Kidney epithelial cell (primary cell): ENCODE data around the gene NELFA. TPM values are rescaled to one million over a fixed set of nuclear protein-coding genes. Genes with fewer than 3 reads are reported as not detected.

Experiments
- DNase-seq: peaks from one replicate; pipeline ENCODE4 v3.0.0-alpha.2; 2010; ENCODE audit warnings: low read depth
- H3K27me3 ChIP-seq: 2 replicates; pipeline ENCODE4 v1.6.0; 2011; ENCODE audit warnings: low read length; ENCODE audit not compliant: control insufficient read depth, insufficient read depth
- H3K36me3 ChIP-seq: 2 replicates; pipeline ENCODE4 v1.5.1; 2011; ENCODE audit warnings: low read length; ENCODE audit not compliant: control insufficient read depth, insufficient read depth
- H3K4me3 ChIP-seq: 2 replicates; pipeline ENCODE4 v1.5.1; 2011; ENCODE audit warnings: low read depth, mild to moderate bottlenecking, control low read depth, low read length
- total RNA-seq: library from RNA; depleted of rRNA; stranded (reverse); fragments of >200 nt; gene quantifications from 2 replicates; pipeline ENCODE4 v1.2.3, GENCODE V29; 2015
- TF ChIP-seq, protein P1 (sequence below): IDR thresholded peaks from 2 replicates; pipeline ENCODE4 v1.5.1; 2011; ENCODE audit warnings: mild to moderate bottlenecking, moderate library complexity, low read length, control low read depth, inconsistent platforms; ENCODE audit not compliant: insufficient read depth, poor library complexity, severe bottlenecking

NELFA gene
- total RNA-seq, 1 donor from 2014 or later, result 31.9 TPM

DNA sequence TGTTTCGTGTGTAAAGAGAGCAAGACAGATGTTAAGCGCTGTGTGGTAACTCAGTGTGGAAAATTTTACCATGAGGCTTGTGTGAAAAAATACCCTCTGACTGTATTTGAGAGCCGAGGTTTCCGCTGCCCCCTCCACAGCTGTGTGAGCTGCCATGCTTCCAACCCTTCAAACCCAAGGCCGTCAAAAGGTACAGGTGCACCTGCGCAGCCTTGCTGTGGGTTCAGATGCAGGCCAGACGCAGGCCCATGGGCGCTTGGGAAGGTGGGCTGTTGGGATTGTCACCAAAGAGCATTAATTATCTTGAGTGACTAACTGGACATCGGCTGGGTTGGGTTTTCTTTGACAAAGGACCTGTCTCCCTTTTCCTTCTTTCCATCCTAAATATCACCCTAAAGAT, 55.4 kb downstream of the NELFA start:
- H3K36me3 ChIP-seq, result peaks cover 3% of the 10 kb centered on the region
- TF ChIP-seq, protein P1, sequence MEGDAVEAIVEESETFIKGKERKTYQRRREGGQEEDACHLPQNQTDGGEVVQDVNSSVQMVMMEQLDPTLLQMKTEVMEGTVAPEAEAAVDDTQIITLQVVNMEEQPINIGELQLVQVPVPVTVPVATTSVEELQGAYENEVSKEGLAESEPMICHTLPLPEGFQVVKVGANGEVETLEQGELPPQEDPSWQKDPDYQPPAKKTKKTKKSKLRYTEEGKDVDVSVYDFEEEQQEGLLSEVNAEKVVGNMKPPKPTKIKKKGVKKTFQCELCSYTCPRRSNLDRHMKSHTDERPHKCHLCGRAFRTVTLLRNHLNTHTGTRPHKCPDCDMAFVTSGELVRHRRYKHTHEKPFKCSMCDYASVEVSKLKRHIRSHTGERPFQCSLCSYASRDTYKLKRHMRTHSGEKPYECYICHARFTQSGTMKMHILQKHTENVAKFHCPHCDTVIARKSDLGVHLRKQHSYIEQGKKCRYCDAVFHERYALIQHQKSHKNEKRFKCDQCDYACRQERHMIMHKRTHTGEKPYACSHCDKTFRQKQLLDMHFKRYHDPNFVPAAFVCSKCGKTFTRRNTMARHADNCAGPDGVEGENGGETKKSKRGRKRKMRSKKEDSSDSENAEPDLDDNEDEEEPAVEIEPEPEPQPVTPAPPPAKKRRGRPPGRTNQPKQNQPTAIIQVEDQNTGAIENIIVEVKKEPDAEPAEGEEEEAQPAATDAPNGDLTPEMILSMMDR, result no peak
- no peak for DNase-seq
- H3K4me3 ChIP-seq, result no peak overlapping the region
- H3K27me3 ChIP-seq, result no peaks in the 10 kb centered on the region

DNA sequence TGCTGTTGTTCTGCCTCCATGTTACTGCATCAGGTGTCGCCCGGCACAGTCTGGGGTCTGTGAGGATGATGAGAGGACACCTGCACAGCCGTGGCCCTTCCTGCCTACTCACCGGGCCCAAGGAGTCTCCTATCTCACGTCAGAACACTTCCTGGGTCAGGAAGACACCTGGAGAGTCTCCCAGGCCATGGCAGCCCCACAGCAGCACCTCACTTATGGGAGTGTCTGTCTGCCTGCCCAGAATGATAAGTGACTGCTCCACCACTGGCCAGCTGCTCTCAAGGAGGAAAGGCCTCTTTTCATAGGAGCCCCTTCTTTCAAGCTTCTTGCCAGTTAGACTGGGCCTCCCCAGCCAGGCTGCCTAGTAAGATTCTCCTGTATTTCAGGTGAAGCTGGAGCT, 56.1 kb downstream of the NELFA start:
- no peak for DNase-seq
- Histone ChIP-seq H3K36me3 (peaks cover 3% of the 10 kb centered on the region), H3K27me3 (no peaks in the 10 kb centered on the region), H3K4me3 (no peak overlapping the region)
- TF ChIP-seq, protein P1, result no peak

DNA sequence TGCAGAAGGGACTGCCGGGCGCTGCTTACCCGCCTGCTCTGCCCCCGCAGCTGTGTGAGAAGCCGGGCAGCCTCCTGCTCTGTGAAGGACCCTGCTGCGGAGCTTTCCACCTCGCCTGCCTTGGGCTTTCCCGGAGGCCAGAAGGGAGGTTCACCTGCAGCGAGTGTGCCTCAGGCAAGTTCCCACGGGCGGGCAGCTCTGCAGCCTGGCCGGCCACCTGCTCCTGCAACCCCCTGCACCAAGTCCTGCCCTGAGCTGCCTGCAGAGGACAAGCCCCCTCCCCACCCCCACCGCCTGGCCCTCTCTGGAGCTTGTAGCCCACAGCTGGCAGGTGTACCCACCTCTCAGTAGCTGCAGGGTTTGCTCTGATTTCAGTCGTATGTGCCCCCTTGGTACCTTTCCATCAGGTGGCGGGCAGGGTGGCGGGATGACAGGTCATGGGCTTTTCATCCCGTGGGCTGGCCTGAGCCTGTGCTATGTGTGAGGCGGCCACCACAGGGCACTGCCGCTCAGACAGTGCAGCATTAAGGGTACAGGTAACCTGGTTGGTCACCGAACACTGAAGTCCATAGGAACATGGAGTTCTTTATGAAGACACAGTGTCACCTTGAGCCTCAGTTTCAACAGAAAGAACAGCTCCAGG, 56.6 kb downstream of the NELFA start:
- no peak overlapping the region for H3K4me3 ChIP-seq
- DNase-seq, result no peak
- peaks cover 3% of the 10 kb centered on the region for H3K36me3 ChIP-seq
- TF ChIP-seq, protein P1, result no peak
- no peaks in the 10 kb centered on the region for H3K27me3 ChIP-seq

DNA sequence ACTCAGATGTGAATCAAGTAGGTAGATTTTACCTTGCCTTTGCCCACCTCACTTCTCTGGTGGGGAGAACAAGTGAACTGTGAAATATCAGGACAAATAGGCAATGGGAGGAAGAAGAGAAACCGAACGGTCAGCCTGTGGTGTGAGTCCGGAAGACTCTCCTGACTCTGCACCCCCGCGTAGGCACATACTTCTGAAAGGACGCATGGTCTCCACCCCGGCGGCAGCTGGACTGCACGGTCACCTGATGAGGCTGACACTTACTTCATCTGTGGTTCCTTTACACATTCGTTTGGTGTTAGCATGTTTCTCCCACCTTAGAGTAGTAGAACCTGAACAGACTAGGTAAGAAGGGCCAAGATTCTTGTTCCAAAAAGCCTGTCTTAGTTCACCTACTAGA, 58.4 kb downstream of the NELFA start:
- DNase-seq, result no peak
- TF ChIP-seq, protein P1, result no peak
- Histone ChIP-seq H3K36me3 (peaks cover 1% of the 10 kb centered on the region), H3K27me3 (no peaks in the 10 kb centered on the region), H3K4me3 (no peak overlapping the region)

DNA sequence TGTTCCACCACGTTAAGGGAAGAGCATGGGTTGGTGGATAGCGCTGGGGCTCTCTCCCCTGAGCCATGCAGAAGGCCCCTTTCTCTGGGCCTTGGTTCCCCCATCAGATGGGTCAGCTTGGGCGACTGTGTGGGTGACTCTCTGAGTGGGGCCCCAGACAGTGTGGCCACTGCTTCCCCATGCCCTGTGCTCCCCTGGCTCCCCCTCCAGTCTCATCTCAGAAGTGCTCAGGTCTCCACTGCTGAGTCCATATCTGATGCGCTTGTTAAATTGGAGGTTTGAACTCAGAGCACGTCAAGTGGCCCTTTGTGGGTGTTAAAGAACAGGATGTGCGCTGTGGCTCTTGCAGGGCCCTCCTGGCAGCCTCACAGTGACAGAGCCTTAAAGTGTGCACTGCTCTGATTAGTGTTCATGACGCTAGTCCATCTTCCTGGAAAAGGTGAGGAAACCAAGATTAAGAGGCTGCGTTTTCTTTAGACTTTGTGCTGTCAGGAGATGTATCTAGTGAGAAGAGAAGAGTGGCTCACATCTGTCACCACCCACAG, 59.8 kb downstream of the NELFA start:
- H3K27me3 ChIP-seq, result no peaks in the 10 kb centered on the region
- H3K36me3 ChIP-seq, result peaks cover 1% of the 10 kb centered on the region
- DNase-seq, result no peak
- H3K4me3 ChIP-seq, result no peak overlapping the region
- TF ChIP-seq, protein P1, result no peak

DNA sequence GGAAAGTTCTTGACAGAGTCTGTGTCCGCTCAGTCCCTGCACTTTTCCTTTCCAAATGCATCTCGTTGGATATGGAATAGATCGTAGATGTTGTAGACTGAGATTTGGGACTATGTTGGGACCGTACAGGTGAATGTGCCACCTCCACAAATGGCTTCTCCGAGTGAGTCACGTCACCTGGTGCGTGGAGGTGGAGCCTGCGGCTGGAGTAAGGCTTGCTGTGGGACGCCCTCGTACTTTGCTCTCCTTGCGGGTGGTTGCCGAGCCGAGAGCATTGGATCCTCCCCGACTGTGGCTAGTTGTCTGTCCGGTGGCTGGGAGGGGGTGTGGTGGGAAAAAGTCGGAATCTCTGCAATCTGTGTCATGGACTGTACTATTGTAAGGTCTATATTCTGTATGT, 60.5 kb downstream of the NELFA start:
- TF ChIP-seq, protein P1, result no peak
- H3K4me3 ChIP-seq, result no peak overlapping the region
- no peak for DNase-seq
- no peaks in the 10 kb centered on the region for H3K36me3 ChIP-seq
- H3K27me3 ChIP-seq, result no peaks in the 10 kb centered on the region
